NCI-H2227 (cell line): ENCODE measurements around the gene EP400.

ENCODE experiments used
- DNase-seq: peaks from one replicate; lab custom pipeline; 2025; ENCODE audit not compliant: unreplicated experiment; lab: John Stamatoyannopoulos, UW

The EP400 gene

GRCh38 chr12:132015686-132016430 is 66.1 kb downstream of the EP400 start:
- DNase-seq = no peak

- no peak for DNase-seq
These were observed 68.6 kb downstream of the EP400 start for GRCh38 chr12:132018193-132018916.

GRCh38 chr12:132019891-132020290 is 70.1 kb downstream of the EP400 start:
- DNase-seq = no peak

GRCh38 chr12:132020292-132020691 is 70.5 kb downstream of the EP400 start:
- DNase-seq = peak; percentile 6

GRCh38 chr12:132021031-132021871 is 71.5 kb downstream of the EP400 start:
- DNase-seq = no peak

- DNase-seq = no peak
These were observed 72.2 kb downstream of the EP400 start for GRCh38 chr12:132021965-132022364.

GRCh38 chr12:132023658-132024057 is 73.9 kb downstream of the EP400 start:
- DNase-seq = no peak

- DNase-seq = no peak
These were observed 75.0 kb downstream of the EP400 start for GRCh38 chr12:132024758-132025157.

GRCh38 chr12:132025526-132025925 is 75.8 kb downstream of the EP400 start:
- no peak for DNase-seq

GRCh38 chr12:132026061-132026795 is 76.5 kb downstream of the EP400 start:
- DNase-seq = no peak

GRCh38 chr12:132026796-132027500 is 77.2 kb downstream of the EP400 start:
- no peak for DNase-seq

GRCh38 chr12:132027636-132028035 is 77.9 kb downstream of the EP400 start:
- no peak for DNase-seq

GRCh38 chr12:132028111-132028510 is 78.4 kb downstream of the EP400 start:
- DNase-seq = no peak

GRCh38 chr12:132029503-132030300 is 80.0 kb downstream of the EP400 start:
- no peak for DNase-seq

GRCh38 chr12:132030367-132031038 is 80.8 kb downstream of the EP400 start:
- no peak for DNase-seq

- no peak for DNase-seq
These were observed 83.9 kb downstream of the EP400 start for GRCh38 chr12:132033627-132034026.

- no peak for DNase-seq
These were observed 86.4 kb downstream of the EP400 start for GRCh38 chr12:132036063-132036683.

GRCh38 chr12:132040906-132041606 is 91.3 kb downstream of the EP400 start:
- DNase-seq = peak; percentile 16
